Cardiac muscle cell (in vitro differentiated cells and primary cell): ENCODE results near the gene AGRN. TPM values are rescaled to one million over a fixed set of nuclear protein-coding genes. Genes with fewer than 3 reads are reported as not detected.

Experiments used
- DNase-seq, 2 donors: peaks; one replicate each; pipeline versions ENCODE4 v3.0.0 to v3.0.0-alpha.2; 2010 to 2017; ENCODE audit warnings: low read depth in 1 of 2, low spot score in 1 of 2
- H3K27ac ChIP-seq: fragments of 200-600 bp; sonication (generic); 2 replicates; pipeline ENCODE4 v1.5.1; 2016
- H3K27me3 ChIP-seq: fragments of 200-600 bp; sonication (generic); 2 replicates; pipeline ENCODE4 v1.6.0; 2016; ENCODE audit warnings: control low read depth
- H3K36me3 ChIP-seq: fragments of 200-600 bp; sonication (generic); 2 replicates; pipeline ENCODE4 v1.5.1; 2016; ENCODE audit warnings: control low read depth
- H3K4me1 ChIP-seq: fragments of 200-600 bp; sonication (generic); 2 replicates; pipeline ENCODE4 v1.8.1; 2017; ENCODE audit warnings: low read depth, mild to moderate bottlenecking, mixed run types
- H3K4me3 ChIP-seq: fragments of 200-600 bp; sonication (generic); 2 replicates; pipeline ENCODE4 v1.5.1; 2016; ENCODE audit warnings: mild to moderate bottlenecking
- H3K9me3 ChIP-seq: fragments of 200-600 bp; sonication (generic); 2 replicates; pipeline ENCODE4 v1.5.1; 2017; ENCODE audit warnings: low read depth, mild to moderate bottlenecking, control low read depth
- polyA plus RNA-seq: library from polyadenylated mRNA; unstranded; fragments of >200 nt; fragmentation: Nextera tagmentation; extraction: Ambion mirVana; gene quantifications from 2 replicates; pipeline ENCODE4 v1.2.1, GENCODE V29; 2016
- total RNA-seq: library from RNA; depleted of rRNA; stranded (reverse); fragments of >200 nt; gene quantifications from 2 replicates; pipeline ENCODE4 v1.2.3, GENCODE V29; 2016
- TF ChIP-seq, protein P1 (sequence below): IDR thresholded peaks from 2 replicates; pipeline ENCODE4 v1.5.1; 2012; ENCODE audit warnings: low read depth, mild to moderate bottlenecking, low read length

Gene AGRN
- total and polyA plus RNA-seq, 2 experiments from 2014 or later, result 23.5 to 154 TPM

DNA sequence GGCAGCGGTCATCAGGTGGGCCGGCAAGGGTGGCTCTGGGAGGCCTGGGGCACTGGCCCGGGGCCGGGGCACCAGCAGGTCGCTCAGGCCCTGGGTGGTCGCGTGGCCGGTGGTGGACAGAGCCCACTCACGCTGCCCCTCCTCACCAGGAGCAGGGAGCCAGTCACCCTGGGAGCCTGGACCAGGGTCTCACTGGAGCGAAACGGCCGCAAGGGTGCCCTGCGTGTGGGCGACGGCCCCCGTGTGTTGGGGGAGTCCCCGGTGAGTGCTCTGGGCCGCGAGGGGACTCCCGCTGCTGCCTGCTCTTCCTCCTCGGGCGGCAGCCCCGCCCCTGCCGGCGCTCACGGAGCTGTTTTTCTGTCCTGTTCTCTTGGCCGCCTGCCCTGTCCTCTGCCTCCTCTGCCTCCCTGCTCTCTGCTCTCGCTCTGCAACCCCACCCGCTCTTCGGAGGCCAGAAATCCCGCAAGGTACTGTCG is 30.7 kb downstream of the AGRN start:
- no peaks in the 10 kb centered on the region for H3K4me1 ChIP-seq
- DNase-seq, result no peak
- no peaks in the 10 kb centered on the region for H3K27me3 ChIP-seq
- peaks cover 11% of the 10 kb centered on the region for H3K36me3 ChIP-seq
- H3K4me3 ChIP-seq, result no peak overlapping the region
- no peak overlapping the region for H3K27ac ChIP-seq
- TF ChIP-seq, protein P1, sequence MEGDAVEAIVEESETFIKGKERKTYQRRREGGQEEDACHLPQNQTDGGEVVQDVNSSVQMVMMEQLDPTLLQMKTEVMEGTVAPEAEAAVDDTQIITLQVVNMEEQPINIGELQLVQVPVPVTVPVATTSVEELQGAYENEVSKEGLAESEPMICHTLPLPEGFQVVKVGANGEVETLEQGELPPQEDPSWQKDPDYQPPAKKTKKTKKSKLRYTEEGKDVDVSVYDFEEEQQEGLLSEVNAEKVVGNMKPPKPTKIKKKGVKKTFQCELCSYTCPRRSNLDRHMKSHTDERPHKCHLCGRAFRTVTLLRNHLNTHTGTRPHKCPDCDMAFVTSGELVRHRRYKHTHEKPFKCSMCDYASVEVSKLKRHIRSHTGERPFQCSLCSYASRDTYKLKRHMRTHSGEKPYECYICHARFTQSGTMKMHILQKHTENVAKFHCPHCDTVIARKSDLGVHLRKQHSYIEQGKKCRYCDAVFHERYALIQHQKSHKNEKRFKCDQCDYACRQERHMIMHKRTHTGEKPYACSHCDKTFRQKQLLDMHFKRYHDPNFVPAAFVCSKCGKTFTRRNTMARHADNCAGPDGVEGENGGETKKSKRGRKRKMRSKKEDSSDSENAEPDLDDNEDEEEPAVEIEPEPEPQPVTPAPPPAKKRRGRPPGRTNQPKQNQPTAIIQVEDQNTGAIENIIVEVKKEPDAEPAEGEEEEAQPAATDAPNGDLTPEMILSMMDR, result no peak
- H3K9me3 ChIP-seq, result no peaks in the 10 kb centered on the region

DNA sequence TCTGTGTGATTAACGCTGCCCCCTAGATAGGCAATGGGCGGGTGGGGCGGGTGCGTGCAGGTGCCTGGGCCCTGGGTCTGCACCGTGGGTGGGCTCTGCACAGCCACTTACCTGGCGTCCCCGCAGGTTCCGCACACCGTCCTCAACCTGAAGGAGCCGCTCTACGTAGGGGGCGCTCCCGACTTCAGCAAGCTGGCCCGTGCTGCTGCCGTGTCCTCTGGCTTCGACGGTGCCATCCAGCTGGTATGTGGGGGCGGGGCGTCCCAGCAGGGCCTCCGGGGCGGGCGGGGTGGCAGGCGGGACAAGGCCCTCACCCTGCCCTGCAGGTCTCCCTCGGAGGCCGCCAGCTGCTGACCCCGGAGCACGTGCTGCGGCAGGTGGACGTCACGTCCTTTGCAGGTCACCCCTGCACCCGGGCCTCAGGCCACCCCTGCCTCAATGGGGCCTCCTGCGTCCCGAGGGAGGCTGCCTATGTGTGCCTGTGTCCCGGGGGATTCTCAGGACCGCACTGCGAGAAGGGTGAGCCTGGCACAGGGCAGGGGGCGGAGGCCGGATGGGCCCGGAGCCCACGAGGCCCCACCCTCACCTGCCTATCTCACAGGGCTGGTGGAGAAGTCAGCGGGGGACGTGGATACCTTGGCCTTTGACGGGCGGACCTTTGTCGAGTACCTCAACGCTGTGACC is 31.3 kb downstream of the AGRN start:
- H3K4me1 ChIP-seq, result no peaks in the 10 kb centered on the region
- no peak overlapping the region for H3K4me3 ChIP-seq
- no peak for DNase-seq
- H3K9me3 ChIP-seq, result no peaks in the 10 kb centered on the region
- TF ChIP-seq, protein P1, result no peak
- H3K27ac ChIP-seq, result no peak overlapping the region
- H3K27me3 ChIP-seq, result no peaks in the 10 kb centered on the region
- peaks cover 11% of the 10 kb centered on the region for H3K36me3 ChIP-seq

DNA sequence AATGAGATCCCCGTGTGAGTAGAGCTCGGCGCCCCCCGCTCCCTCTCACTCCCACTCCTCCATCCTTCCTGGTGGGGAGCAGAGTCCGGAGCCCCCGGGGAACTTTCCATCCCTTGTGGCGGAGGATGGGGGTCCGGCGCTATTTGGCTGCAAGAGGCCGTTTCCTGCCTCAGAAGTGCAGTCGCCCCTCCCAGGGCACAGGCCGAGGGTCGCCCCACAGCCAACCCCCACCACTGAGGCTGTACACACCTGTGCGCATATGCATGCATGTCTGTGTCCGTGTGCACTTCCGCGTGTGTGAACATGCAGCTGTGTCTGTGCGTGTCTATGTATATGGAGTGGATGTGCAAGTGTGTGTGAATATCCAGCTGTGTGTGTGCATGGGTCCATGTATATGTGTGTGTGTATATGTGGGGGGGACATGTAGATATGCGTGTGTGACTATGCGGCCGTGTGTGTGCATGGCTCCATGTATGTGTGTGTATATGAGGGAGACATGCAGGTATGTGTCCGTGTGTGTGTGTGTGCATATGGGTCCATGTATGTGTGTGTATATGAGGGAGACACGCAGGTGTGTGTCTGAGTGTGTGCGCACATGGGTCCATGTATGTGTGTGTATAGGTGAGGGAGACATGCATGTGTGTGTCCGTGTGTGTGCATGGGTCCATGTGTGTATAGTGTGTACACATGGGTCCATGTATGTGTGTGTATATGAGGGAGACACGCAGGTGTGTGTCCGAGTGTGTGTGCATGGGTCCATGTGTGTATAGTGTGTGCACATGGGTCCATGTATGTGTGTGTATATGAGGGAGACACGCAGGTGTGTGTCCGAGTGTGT is 32.3 kb downstream of the AGRN start:
- DNase-seq, result no peak
- no peaks in the 10 kb centered on the region for H3K4me1 ChIP-seq
- no peaks in the 10 kb centered on the region for H3K9me3 ChIP-seq
- H3K36me3 ChIP-seq, result peaks cover 8% of the 10 kb centered on the region
- no peak overlapping the region for H3K4me3 ChIP-seq
- peaks cover 7% of the 10 kb centered on the region for H3K27me3 ChIP-seq
- TF ChIP-seq, protein P1, result no peak
- H3K27ac ChIP-seq, result no peak overlapping the region

DNA sequence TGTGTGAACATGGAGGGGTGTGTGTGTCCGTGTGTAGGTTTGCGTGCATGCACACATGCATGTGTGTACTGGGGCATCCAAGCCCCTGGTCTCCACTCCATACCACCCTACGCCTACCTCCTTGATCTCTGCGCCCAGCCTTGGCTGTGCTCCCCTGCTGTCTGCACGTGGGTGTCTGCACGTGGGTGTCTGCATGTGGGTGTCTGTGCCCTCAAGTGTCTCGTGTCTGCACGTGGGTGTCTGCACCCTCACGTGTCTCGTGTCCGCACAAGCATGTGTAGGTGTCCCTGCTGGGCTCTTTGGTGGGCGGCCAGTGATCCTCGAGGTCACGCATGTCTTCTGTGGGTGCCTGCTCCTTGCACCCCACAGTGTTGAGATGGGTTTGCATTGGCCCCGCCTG is 33.1 kb downstream of the AGRN start:
- peaks cover 4% of the 10 kb centered on the region for H3K36me3 ChIP-seq
- no peak overlapping the region for H3K27ac ChIP-seq
- no peak overlapping the region for H3K4me3 ChIP-seq
- H3K9me3 ChIP-seq, result no peaks in the 10 kb centered on the region
- DNase-seq, result no peak
- H3K27me3 ChIP-seq, result peaks cover 15% of the 10 kb centered on the region
- H3K4me1 ChIP-seq, result no peaks in the 10 kb centered on the region
- TF ChIP-seq, protein P1, result no peak

DNA sequence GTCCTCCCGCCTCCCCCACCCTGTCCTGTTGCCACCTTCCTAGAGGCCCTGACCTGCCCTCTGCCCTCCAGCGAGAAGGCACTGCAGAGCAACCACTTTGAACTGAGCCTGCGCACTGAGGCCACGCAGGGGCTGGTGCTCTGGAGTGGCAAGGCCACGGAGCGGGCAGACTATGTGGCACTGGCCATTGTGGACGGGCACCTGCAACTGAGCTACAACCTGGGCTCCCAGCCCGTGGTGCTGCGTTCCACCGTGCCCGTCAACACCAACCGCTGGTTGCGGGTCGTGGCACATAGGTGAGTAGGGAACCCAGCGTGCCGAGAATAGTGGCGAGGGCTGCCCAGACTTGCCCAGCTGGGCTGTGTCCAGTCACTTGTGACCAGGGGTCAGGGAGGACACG is 33.8 kb downstream of the AGRN start:
- TF ChIP-seq, protein P1, result no peak
- Histone ChIP-seq H3K27ac (no peak overlapping the region), H3K9me3 (no peaks in the 10 kb centered on the region), H3K36me3 (peaks cover 3% of the 10 kb centered on the region), H3K27me3 (peaks cover 22% of the 10 kb centered on the region), H3K4me1 (no peaks in the 10 kb centered on the region), H3K4me3 (no peak overlapping the region)
- no peak for DNase-seq
